Neural cell (in vitro differentiated cells): ENCODE results near the gene MGAT4B. TPM values are rescaled to one million over a fixed set of nuclear protein-coding genes. Genes with fewer than 3 reads are reported as not detected.
A peak's percentile ranks its signal among the peaks of the same experiment; 100 is the strongest.

Source experiments
- H2AFZ ChIP-seq: fragments of 200-600, 300-800 bp; sonication (generic), shearing (Covaris generic); 2 replicates; pipeline ENCODE4 v1.6.0; 2014; ENCODE audit warnings: low read depth, mild to moderate bottlenecking, antibody characterized with exemption, low read length, moderate library complexity
- H3F3A ChIP-seq: fragments of 200-600 bp; shearing (Covaris generic); 2 replicates; pipeline ENCODE4 v1.6.1; 2016; ENCODE audit warnings: mild to moderate bottlenecking, moderate library complexity, mixed read lengths, antibody characterized with exemption, low read length; ENCODE audit not compliant: insufficient read depth, poor library complexity, severe bottlenecking
- H3K27ac ChIP-seq: fragments of 200-600, 300-800 bp; sonication (generic), shearing (Covaris generic); 2 replicates; pipeline ENCODE4 v1.5.1; 2014; ENCODE audit warnings: mild to moderate bottlenecking, low read length, moderate library complexity
- H3K27me3 ChIP-seq: fragments of 300-800, 200-600 bp; sonication (generic), shearing (Covaris generic); 2 replicates; pipeline ENCODE4 v1.6.0; 2014; ENCODE audit warnings: mild to moderate bottlenecking, low read depth, low read length, moderate library complexity; ENCODE audit not compliant: insufficient read depth
- H3K36me3 ChIP-seq: fragments of 300-800, 200-600 bp; sonication (generic), shearing (Covaris generic); 2 replicates; pipeline ENCODE4 v1.5.1; 2014; ENCODE audit warnings: mild to moderate bottlenecking, antibody characterized with exemption, low read length, moderate library complexity; ENCODE audit not compliant: insufficient read depth
- H3K4me2 ChIP-seq: fragments of 300-800, 200-600 bp; sonication (generic), shearing (Covaris generic); 2 replicates; pipeline ENCODE4 v1.6.0; 2014; ENCODE audit warnings: mild to moderate bottlenecking, low read length
- H3K4me3 ChIP-seq: fragments of 300-800, 200-600 bp; sonication (generic), shearing (Covaris generic); 2 replicates; pipeline ENCODE4 v1.5.1; 2014; ENCODE audit warnings: mild to moderate bottlenecking, low read length, moderate library complexity
- H3K79me2 ChIP-seq: fragments of 200-600 bp; shearing (Covaris generic); replicated peaks from 2 replicates; pipeline ENCODE4 v1.6.0; 2014; ENCODE audit warnings: mild to moderate bottlenecking, low read length, moderate library complexity; ENCODE audit not compliant: insufficient read depth
- H3K9ac ChIP-seq: fragments of 300-800, 200-600 bp; sonication (generic), shearing (Covaris generic); 2 replicates; pipeline ENCODE4 v1.6.1; 2016; ENCODE audit warnings: mild to moderate bottlenecking, low read length, mixed read lengths
- H3K9me2 ChIP-seq: fragments of 200-600 bp; shearing (Covaris generic); 2 replicates; pipeline ENCODE4 v1.6.1; 2016; ENCODE audit warnings: mild to moderate bottlenecking, low read length, mixed read lengths; ENCODE audit not compliant: insufficient read depth
- H3K9me3 ChIP-seq: fragments of 200-600, 300-800 bp; sonication (generic), shearing (Covaris generic); 2 replicates; pipeline ENCODE4 v1.6.1; 2016; ENCODE audit warnings: mild to moderate bottlenecking, mixed run types, low read length, moderate library complexity, mixed read lengths
- H4K20me1 ChIP-seq: fragments of 200-600 bp; shearing (Covaris generic); 2 replicates; pipeline ENCODE4 v1.6.1; 2016; ENCODE audit warnings: mild to moderate bottlenecking, mixed run types; ENCODE audit not compliant: insufficient read depth
- EP300 ChIP-seq: fragments of 450-650 bp; conservative IDR thresholded peaks from 2 replicates; pipeline ENCODE4 v1.6.1; 2014; ENCODE audit warnings: antibody characterized with exemption, mild to moderate bottlenecking, moderate library complexity; ENCODE audit not compliant: poor library complexity, severe bottlenecking
- EZH2 ChIP-seq: fragments of 200-600, 300-800 bp; shearing (Covaris generic), sonication (generic); IDR thresholded peaks from 2 replicates; pipeline ENCODE4 v1.6.1; 2014; ENCODE audit warnings: antibody characterized with exemption, low read length, borderline replicate concordance, mild to moderate bottlenecking; ENCODE audit not compliant: insufficient read depth, poor library complexity, severe bottlenecking
- MXI1 ChIP-seq: fragments of 450-650 bp; conservative IDR thresholded peaks from 2 replicates; pipeline ENCODE4 v1.6.1; 2014; ENCODE audit warnings: antibody characterized with exemption, mild to moderate bottlenecking; ENCODE audit not compliant: poor library complexity, severe bottlenecking
- POLR2AphosphoS5 ChIP-seq: IDR thresholded peaks from 2 replicates; pipeline ENCODE4 v1.6.1; 2012
- RAD21 ChIP-seq: fragments of 450-650 bp; conservative IDR thresholded peaks from 2 replicates; pipeline ENCODE4 v1.6.1; 2014; ENCODE audit warnings: antibody characterized with exemption, mild to moderate bottlenecking, moderate library complexity
- SMC3 ChIP-seq: fragments of 450-650 bp; conservative IDR thresholded peaks from 2 replicates; pipeline ENCODE4 v1.6.1; 2014; ENCODE audit warnings: antibody characterized with exemption, mild to moderate bottlenecking, moderate library complexity; ENCODE audit not compliant: poor library complexity
- TAF1 ChIP-seq: IDR thresholded peaks from 2 replicates; pipeline ENCODE4 v1.6.1; 2012; ENCODE audit warnings: low read depth
- polyA plus RNA-seq: library from polyadenylated mRNA; depleted of rRNA; stranded (reverse); fragments of >200 nt; gene quantifications from 2 replicates; pipeline ENCODE4 v1.2.3, GENCODE V29; 2014
- TF ChIP-seq, protein P1 (sequence below): fragments of 450-650 bp; IDR thresholded peaks from 2 replicates; pipeline ENCODE4 v1.5.1; 2014; ENCODE audit warnings: antibody characterized with exemption, mild to moderate bottlenecking, moderate library complexity; ENCODE audit not compliant: poor library complexity, severe bottlenecking
- TF ChIP-seq, protein P2 (sequence below): IDR thresholded peaks from 2 replicates; pipeline ENCODE4 v1.6.1; 2012; ENCODE audit warnings: borderline replicate concordance

Gene MGAT4B
- polyA plus RNA-seq, 1 donor from 2014 or later = 70.6 TPM

DNA sequence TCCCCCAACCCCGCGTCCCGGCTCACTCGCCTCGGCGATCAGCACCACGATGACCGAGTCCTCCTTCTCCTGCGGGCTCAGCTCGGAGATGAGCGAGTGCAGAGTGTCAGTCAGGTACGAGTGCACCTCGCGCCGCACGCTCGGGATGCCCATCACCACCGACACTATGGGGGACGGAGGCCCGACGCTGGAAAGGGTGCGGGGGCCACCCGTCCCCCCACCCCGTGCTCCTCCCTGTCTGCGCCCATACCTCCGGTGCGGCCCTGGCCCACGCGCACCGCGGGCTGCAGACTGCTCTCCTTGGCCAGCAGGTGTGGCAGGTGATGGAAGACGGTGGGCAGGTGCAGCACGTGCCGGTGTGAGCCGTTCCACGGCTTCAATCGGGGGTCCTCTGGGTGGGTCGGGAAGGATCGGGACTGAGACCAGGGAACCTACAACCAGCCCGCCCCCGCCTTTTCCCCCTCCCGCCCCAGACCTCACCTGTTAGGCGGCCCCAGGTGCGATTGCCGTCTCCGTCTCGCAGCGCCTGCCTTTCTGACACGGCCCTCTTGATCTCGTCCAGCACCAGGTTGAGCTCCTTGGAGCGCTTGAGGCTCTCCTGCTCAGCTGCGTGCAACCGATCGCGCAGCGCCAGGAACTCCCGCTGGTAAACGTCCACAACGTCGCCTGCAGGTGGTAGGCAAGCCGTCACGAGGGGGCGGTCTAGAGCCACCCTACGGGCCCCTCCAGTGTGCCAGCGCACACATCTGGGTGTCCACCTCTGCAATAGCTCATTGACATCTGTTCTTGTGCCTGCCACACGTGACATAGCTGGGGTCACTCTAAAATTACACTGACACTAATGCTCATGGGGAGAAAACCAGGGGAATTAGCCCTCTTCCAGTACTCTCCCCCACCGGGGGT lies 5.1 kb downstream of the MGAT4B start:
- Histone ChIP-seq H3K4me3 (no peak overlapping the region), H4K20me1 (no peaks in the 10 kb centered on the region), H3K4me2 (no peak overlapping the region), H3K27ac (no peak overlapping the region), H3K27me3 (no peaks in the 10 kb centered on the region), H3K79me2 (no peaks in the 10 kb centered on the region), H2AFZ (no peak overlapping the region), H3K9me3 (no peaks in the 10 kb centered on the region), H3K9ac (no peak overlapping the region), H3K36me3 (no peaks in the 10 kb centered on the region), H3F3A (no peaks in the 10 kb centered on the region), H3K9me2 (no peaks in the 10 kb centered on the region)
- TF ChIP-seq, protein P1, sequence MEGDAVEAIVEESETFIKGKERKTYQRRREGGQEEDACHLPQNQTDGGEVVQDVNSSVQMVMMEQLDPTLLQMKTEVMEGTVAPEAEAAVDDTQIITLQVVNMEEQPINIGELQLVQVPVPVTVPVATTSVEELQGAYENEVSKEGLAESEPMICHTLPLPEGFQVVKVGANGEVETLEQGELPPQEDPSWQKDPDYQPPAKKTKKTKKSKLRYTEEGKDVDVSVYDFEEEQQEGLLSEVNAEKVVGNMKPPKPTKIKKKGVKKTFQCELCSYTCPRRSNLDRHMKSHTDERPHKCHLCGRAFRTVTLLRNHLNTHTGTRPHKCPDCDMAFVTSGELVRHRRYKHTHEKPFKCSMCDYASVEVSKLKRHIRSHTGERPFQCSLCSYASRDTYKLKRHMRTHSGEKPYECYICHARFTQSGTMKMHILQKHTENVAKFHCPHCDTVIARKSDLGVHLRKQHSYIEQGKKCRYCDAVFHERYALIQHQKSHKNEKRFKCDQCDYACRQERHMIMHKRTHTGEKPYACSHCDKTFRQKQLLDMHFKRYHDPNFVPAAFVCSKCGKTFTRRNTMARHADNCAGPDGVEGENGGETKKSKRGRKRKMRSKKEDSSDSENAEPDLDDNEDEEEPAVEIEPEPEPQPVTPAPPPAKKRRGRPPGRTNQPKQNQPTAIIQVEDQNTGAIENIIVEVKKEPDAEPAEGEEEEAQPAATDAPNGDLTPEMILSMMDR = peak; percentile 21
- TF ChIP-seq EP300 = no peak

DNA sequence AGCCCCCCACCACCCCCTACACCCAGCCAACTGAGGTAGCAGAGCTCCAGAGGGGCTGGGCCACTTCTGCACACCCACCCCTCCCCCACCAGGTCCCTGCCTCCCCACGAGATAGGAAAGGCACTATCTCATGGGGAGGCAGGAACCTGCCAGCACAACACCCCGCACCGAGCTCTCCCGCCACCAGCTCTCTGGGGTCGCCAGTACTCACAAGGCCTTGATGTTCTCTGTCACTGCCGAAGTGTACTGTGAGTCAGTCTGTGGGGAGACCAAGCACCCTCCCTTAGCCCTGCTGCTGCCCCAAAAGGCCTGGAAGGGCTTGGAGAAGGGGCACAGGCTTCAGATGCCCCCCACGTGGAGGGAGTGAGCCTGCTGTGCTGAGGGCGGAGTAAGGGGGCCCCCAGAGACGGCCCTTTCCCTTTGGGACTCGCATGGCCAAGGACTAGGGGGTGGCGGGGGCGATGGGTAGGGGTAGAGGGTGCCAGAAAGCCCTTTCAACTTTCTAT lies 5.9 kb downstream of the MGAT4B start:
- H3K79me2 ChIP-seq = no peaks in the 10 kb centered on the region
- H4K20me1 ChIP-seq = no peaks in the 10 kb centered on the region
- no peak overlapping the region for H2AFZ ChIP-seq
- no peaks in the 10 kb centered on the region for H3F3A ChIP-seq
- no peak overlapping the region for H3K4me3 ChIP-seq
- H3K9ac ChIP-seq = no peak overlapping the region
- no peak overlapping the region for H3K27ac ChIP-seq
- H3K36me3 ChIP-seq = no peaks in the 10 kb centered on the region
- H3K9me2 ChIP-seq = no peaks in the 10 kb centered on the region
- H3K9me3 ChIP-seq = no peaks in the 10 kb centered on the region
- TF ChIP-seq EZH2 (no peak), POLR2AphosphoS5 (no peak), MXI1 (no peak)
- no peaks in the 10 kb centered on the region for H3K27me3 ChIP-seq
- H3K4me2 ChIP-seq = no peak overlapping the region

DNA sequence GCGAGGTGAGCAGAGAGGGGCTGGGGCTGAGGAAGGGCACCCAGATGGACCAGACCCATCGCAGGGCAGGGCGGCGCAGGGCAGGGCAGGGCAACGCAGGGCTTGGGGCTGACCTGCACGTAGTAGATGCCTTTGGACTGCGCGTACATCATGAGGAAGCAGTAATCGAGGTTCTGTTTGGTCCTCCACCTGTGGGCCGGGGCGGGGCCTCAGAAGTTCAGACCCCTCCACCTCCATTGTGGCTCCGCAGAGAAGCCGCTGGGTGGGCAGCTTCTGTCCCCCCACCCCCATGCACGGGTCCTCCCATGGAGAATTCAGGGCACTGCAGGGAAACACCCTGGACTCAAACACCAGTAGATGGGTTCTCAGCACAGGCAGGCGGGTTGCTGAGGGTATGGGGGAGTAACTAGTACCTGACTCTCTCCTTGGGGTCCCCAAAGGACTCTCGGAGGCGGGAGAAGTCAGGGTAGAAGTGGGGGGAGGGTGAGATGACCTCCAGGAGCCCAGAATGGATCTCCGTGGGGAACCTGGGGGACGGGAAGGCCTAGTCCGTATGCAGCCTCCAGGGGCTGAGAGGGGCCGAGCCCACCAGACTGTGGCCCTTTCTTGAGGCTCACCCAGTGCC lies 6.5 kb downstream of the MGAT4B start:
- H3K9me2 ChIP-seq = no peaks in the 10 kb centered on the region
- H4K20me1 ChIP-seq = no peaks in the 10 kb centered on the region
- H3K36me3 ChIP-seq = no peaks in the 10 kb centered on the region
- no peaks in the 10 kb centered on the region for H3K79me2 ChIP-seq
- TF ChIP-seq MXI1 (no peak), RAD21 (no peak), TAF1 (no peak), EP300 (no peak), SMC3 (no peak), EZH2 (no peak), POLR2AphosphoS5 (no peak)
- TF ChIP-seq, protein P1 = no peak
- TF ChIP-seq, protein P2, sequence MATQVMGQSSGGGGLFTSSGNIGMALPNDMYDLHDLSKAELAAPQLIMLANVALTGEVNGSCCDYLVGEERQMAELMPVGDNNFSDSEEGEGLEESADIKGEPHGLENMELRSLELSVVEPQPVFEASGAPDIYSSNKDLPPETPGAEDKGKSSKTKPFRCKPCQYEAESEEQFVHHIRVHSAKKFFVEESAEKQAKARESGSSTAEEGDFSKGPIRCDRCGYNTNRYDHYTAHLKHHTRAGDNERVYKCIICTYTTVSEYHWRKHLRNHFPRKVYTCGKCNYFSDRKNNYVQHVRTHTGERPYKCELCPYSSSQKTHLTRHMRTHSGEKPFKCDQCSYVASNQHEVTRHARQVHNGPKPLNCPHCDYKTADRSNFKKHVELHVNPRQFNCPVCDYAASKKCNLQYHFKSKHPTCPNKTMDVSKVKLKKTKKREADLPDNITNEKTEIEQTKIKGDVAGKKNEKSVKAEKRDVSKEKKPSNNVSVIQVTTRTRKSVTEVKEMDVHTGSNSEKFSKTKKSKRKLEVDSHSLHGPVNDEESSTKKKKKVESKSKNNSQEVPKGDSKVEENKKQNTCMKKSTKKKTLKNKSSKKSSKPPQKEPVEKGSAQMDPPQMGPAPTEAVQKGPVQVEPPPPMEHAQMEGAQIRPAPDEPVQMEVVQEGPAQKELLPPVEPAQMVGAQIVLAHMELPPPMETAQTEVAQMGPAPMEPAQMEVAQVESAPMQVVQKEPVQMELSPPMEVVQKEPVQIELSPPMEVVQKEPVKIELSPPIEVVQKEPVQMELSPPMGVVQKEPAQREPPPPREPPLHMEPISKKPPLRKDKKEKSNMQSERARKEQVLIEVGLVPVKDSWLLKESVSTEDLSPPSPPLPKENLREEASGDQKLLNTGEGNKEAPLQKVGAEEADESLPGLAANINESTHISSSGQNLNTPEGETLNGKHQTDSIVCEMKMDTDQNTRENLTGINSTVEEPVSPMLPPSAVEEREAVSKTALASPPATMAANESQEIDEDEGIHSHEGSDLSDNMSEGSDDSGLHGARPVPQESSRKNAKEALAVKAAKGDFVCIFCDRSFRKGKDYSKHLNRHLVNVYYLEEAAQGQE = no peak
- H3K9me3 ChIP-seq = no peaks in the 10 kb centered on the region
- H2AFZ ChIP-seq = no peak overlapping the region
- no peak overlapping the region for H3K4me3 ChIP-seq
- H3K27me3 ChIP-seq = no peaks in the 10 kb centered on the region
- no peak overlapping the region for H3K4me2 ChIP-seq
- no peak overlapping the region for H3K27ac ChIP-seq
- H3F3A ChIP-seq = no peaks in the 10 kb centered on the region
- no peak overlapping the region for H3K9ac ChIP-seq
